KOPT-K1 (cell line): ENCODE data around the gene ETS2.

Source experiments
- H3K27ac ChIP-seq: fragments of 200-600 bp; sonication (generic); 2 replicates; pipeline ENCODE4 v1.5.1; 2016; ENCODE audit warnings: antibody characterized with exemption, mild to moderate bottlenecking, low read depth, low read length; ENCODE audit not compliant: poor library complexity, severe bottlenecking
- H3K36me3 ChIP-seq: fragments of 200-600 bp; sonication (generic); 2 replicates; pipeline ENCODE4 v1.5.1; 2017; ENCODE audit warnings: antibody characterized with exemption, mild to moderate bottlenecking, low read length, moderate library complexity; ENCODE audit not compliant: insufficient read depth
- H3K9me3 ChIP-seq: fragments of 200-600 bp; sonication (generic); 2 replicates; pipeline ENCODE4 v1.5.1; 2017; ENCODE audit warnings: antibody characterized with exemption, low read length, mild to moderate bottlenecking; ENCODE audit not compliant: insufficient read depth, poor library complexity, severe bottlenecking

The ETS2 gene

DNA sequence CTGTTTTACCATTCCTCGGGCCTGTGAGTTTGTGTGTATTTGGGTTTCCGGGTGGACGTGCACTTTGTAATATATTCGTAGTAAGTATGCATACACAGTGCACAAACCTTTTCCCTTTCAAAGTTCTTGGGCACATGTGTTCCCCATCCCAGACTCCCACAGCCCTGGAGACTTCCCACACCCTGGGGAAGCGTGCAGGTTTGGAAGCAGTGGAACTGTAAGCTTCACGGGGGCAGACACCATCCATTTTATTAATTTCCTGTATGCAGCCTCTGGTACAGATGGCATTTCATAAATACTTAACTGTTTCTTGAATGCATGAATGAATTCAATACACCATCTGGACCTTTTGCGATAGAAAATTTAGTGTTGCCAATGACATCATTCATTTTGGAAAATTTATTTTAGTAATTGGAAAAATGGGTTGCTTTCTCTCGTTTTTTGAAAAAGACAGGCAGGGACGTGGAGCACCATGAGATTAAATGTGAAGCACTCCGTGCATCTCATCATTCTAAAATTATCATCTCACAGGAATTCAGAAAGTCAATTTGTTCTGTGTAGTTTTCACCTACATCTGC lies 10.8 kb downstream of the ETS2 start:
- no peaks in the 10 kb centered on the region for H3K9me3 ChIP-seq
- no peak overlapping the region for H3K27ac ChIP-seq
- H3K36me3 ChIP-seq = peaks cover 99% of the 10 kb centered on the region

GRCh38 chr21:38817371-38818324 lies 11.9 kb downstream of the ETS2 start:
- Histone ChIP-seq H3K36me3 (peaks cover 99% of the 10 kb centered on the region), H3K9me3 (no peaks in the 10 kb centered on the region), H3K27ac (no peak overlapping the region)

GRCh38 chr21:38818325-38818723 lies 12.6 kb downstream of the ETS2 start:
- Histone ChIP-seq H3K27ac (no peak overlapping the region), H3K9me3 (no peaks in the 10 kb centered on the region), H3K36me3 (peaks cover 99% of the 10 kb centered on the region)

DNA sequence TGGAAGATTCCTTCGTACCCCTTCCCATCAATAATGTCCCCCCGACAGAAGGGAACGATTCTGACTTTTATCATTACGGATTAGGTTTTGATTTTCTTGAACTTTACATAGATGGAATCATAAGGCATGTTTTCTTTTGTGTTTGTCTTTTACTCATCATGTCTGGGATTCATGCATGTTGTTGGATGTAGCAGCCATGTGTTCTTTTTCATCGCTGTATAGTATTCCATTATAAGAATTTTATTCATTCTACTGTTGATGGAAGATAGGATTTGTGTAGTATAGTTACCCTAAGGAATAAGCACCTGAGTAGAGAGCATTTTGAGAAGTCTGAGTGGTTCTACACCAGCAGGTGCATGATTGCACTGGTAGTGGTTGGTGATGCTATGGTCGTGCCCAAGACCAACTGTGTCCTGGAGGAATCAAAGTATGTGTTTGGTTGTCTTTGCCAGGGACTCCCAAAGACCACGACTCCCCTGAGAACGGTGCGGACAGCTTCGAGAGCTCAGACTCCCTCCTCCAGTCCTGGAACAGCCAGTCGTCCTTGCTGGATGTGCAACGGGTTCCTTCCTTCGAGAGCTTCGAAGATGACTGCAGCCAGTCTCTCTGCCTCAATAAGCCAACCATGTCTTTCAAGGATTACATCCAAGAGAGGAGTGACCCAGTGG lies 13.5 kb downstream of the ETS2 start:
- Histone ChIP-seq H3K9me3 (no peaks in the 10 kb centered on the region), H3K36me3 (peaks cover 99% of the 10 kb centered on the region), H3K27ac (no peak overlapping the region)

- Histone ChIP-seq H3K9me3 (no peaks in the 10 kb centered on the region), H3K36me3 (peaks cover 99% of the 10 kb centered on the region), H3K27ac (no peak overlapping the region)
These were observed 14.0 kb downstream of the ETS2 start for GRCh38 chr21:38819719-38820159.

DNA sequence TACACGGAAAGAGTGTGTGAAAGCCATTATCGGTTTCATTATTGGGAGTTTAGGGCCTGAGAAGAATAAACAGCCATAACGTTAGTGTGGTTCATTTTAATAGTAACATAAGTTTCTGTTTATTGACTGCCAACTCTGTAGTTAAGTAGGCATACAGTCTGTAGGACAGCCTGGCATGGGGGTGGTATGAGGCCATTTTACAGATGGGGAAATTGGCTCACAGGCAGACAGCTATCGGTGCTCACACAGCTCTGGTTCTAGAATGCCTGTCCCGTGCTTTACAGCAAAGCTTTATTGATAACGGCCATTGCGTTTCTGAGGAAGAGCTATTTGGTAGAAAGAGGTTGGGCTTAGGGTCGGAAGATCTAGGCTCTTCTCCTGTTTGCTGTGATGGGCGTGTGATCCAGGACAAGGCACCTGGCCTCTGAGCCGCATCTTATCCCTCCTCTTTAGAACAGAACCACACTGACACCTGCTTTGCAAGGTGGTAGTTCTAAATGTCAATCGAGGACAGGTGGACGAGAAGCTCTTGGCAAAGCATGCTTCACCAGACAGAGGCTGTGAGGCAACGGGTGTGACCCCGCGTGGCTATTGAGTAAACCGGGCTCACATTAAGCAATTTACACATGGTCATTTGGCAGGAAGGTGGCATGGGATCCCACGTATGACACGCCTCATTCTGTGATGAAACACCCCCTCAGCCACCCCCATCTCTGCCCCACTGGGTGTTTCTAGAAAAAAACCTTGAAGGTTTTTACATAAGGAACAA lies 14.9 kb downstream of the ETS2 start:
- Histone ChIP-seq H3K27ac (no peak overlapping the region), H3K36me3 (peaks cover 97% of the 10 kb centered on the region), H3K9me3 (peaks cover under 1% of the 10 kb centered on the region)

DNA sequence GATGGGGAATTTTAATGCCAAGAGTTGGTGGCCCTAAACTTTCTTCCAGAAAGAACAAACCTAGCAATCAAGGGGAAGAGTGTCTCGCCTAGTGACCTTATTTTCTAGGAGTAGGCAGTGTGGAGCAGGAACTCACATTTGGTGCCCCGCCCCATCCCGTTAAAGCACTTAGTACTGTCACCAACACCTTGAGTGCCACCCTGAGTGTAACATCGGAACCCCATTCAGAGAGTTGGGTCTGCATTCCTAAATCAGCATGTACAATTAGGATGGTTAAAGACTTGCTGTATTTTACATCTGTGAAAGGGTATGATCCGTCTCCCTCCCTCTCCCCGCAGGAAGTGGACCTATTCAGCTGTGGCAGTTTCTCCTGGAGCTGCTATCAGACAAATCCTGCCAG lies 15.5 kb downstream of the ETS2 start:
- no peak overlapping the region for H3K27ac ChIP-seq
- H3K36me3 ChIP-seq = peaks cover 96% of the 10 kb centered on the region

DNA sequence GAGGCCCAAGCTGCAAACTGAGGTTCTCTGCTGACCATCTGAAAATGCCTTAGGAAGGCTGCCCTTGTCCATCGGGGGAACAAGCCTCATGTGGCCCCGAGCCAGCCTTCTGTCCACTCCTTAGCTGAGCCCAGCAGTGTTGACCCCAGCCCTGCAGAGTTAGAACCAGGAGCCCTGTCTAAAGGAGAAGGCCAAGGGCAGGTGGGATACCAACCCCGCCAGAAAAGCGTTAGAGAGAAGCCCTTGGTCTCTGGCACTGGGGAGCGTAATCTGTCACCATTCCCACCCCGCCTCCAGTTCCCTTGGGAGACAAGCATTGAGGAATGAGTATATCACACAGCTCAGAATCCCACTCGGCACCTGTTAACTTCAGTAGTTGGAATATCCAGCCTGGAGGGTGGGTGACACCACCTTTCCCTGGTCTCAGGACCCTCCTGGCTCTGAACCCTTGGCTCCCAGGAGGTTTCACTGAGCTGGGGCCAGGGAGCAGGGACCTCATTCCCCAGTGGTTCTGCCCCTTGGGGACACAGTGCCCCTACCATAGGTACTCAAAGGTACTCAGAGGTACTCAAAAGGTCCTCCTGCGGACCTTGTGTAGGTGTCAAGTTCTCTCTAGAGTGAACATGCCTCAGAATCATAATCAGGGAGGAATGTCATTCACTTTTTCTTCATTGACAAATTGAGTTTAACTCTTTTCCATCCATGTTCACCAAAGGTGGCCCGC lies 16.4 kb downstream of the ETS2 start:
- Histone ChIP-seq H3K27ac (no peak overlapping the region), H3K36me3 (peaks cover 93% of the 10 kb centered on the region)

More for the DNA sequence above, 15.5 kb downstream of the ETS2 start:
- H3K9me3 ChIP-seq = peaks cover 6% of the 10 kb centered on the region

DNA sequence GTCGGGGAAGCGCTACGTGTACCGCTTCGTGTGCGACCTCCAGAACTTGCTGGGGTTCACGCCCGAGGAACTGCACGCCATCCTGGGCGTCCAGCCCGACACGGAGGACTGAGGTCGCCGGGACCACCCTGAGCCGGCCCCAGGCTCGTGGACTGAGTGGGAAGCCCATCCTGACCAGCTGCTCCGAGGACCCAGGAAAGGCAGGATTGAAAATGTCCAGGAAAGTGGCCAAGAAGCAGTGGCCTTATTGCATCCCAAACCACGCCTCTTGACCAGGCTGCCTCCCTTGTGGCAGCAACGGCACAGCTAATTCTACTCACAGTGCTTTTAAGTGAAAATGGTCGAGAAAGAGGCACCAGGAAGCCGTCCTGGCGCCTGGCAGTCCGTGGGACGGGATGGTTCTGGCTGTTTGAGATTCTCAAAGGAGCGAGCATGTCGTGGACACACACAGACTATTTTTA lies 17.1 kb downstream of the ETS2 start:
- peaks cover 86% of the 10 kb centered on the region for H3K36me3 ChIP-seq
- no peak overlapping the region for H3K27ac ChIP-seq

More for the DNA sequence above, 16.4 kb downstream of the ETS2 start:
- peaks cover 15% of the 10 kb centered on the region for H3K9me3 ChIP-seq

DNA sequence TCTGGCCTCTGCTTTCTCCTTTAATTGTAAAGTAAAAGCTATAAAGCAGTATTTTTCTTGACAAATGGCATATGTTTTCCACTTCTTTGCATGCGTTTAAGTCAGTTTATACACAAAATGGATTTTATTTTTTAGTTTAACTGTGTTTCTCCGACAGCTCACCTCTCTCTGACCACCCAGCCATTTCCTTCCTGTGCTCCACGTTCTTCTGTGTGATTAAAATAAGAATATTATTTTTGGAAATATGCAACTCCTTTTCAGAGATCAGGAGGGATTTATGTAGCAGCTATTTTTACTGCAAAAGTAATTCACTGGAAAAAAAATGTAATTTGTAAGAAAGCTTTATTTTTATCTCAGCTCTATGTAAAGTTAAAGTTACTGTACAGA lies 18.0 kb downstream of the ETS2 start:
- no peak overlapping the region for H3K27ac ChIP-seq
- H3K36me3 ChIP-seq = peaks cover 77% of the 10 kb centered on the region
- H3K9me3 ChIP-seq = peaks cover 24% of the 10 kb centered on the region

More for the DNA sequence above, 17.1 kb downstream of the ETS2 start:
- H3K9me3 ChIP-seq = peaks cover 22% of the 10 kb centered on the region

DNA sequence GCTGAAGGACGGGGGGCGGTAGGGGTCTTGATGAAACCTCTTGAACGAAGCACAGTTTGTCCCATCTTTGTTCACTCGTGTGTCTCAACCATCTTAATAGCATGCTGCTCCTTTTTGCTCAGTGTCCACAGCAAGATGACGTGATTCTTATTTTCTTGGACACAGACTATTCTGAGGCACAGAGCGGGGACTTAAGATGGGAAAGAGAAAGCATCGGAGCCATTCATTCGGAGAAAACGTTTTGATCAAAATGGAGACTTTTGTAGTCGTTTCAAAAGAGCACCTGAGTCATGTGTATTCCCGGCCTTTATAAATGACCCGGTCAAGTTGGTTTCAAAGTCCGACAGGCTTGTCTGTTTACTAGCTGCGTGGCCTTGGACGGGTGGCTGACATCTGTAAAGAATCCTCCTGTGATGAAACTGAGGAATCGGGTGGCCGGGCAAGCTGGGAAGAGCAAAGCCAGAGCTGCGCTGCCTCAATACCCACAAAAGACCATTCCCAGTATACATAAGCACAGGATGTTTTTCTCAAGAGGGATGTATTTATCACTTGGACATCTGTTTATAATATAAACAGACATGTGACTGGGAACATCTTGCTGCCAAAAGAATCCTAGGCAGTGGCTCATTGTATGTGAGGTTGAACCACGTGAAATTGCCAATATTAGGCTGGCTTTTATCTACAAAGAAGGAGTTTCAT lies 18.5 kb downstream of the ETS2 start:
- peaks cover 24% of the 10 kb centered on the region for H3K9me3 ChIP-seq
- H3K36me3 ChIP-seq = peaks cover 71% of the 10 kb centered on the region
- no peak overlapping the region for H3K27ac ChIP-seq

- Histone ChIP-seq H3K36me3 (peaks cover 61% of the 10 kb centered on the region), H3K27ac (no peak overlapping the region), H3K9me3 (peaks cover 24% of the 10 kb centered on the region)
These were observed 19.5 kb downstream of the ETS2 start for GRCh38 chr21:38825269-38825668.

DNA sequence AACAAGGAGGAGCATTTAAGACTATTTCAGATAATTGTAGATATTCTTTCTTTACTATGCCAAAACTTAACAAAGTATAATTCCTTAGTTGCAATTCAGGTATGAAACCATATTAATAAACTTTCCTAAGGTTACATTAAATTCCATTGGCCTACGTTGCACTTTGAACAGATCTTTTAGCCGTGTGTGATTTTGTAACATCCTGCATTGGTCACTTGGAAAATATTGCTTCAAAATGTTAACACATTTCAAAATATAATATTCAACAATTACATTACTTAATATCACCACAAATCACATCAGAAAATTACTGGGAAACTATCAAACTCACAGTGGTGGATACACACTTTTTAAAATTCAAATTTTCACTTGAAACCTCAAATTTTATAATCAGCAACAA lies 20.2 kb downstream of the ETS2 start:
- H3K9me3 ChIP-seq = peaks cover 24% of the 10 kb centered on the region
- no peak overlapping the region for H3K27ac ChIP-seq
- H3K36me3 ChIP-seq = peaks cover 55% of the 10 kb centered on the region
